ENCODE results near the gene NUDT22. TPM values are rescaled to one million over a fixed set of nuclear protein-coding genes. Genes with fewer than 3 reads are reported as not detected.

NUDT22 gene
- total RNA-seq, 1 donor = 39.0 TPM

- no peak for TF ChIP-seq CTCF (IDR thresholded peaks at IDR 0.05; ENCODE audit: insufficient read depth, low read length)
- H3K4me3 ChIP-seq (ENCODE audit: low read depth, low read length) = no peak within 1 kb of the TSS
- no peak for DNase-seq (ENCODE audit: low read depth)
These were observed 19.4 kb upstream of the NUDT22 start, which contains the start of gene FERMT3 for GRCh38 chr11:64206457-64207255. Gene FERMT3 (plus strand): TSS chr11:64206721. CDS start chr11:64207365, 644 bp downstream.

GRCh38 chr11:64207256-64208085 lies 18.6 kb upstream of the NUDT22 start:
- peak; percentile 74 for DNase-seq (ENCODE audit: low read depth)
- H3K4me3 ChIP-seq (ENCODE audit: low read depth, low read length) = peak overlapping the region; percentile 31
- no peak for TF ChIP-seq CTCF (IDR thresholded peaks at IDR 0.05; ENCODE audit: insufficient read depth, low read length)

- peak overlapping the region; percentile 13 for H3K4me3 ChIP-seq (ENCODE audit: low read depth, low read length)
- TF ChIP-seq CTCF (IDR thresholded peaks at IDR 0.05; ENCODE audit: insufficient read depth, low read length) = no peak
- no peak for DNase-seq (ENCODE audit: low read depth)
These were observed 17.8 kb upstream of the NUDT22 start for GRCh38 chr11:64208086-64208795.

- no peak for TF ChIP-seq CTCF (IDR thresholded peaks at IDR 0.05; ENCODE audit: insufficient read depth, low read length)
- H3K4me3 ChIP-seq (ENCODE audit: low read depth, low read length) = no peak overlapping the region
- DNase-seq (ENCODE audit: low read depth) = no peak
These were observed 17.1 kb upstream of the NUDT22 start for GRCh38 chr11:64208796-64209562.

- H3K4me3 ChIP-seq (ENCODE audit: low read depth, low read length) = no peak overlapping the region
- no peak for DNase-seq (ENCODE audit: low read depth)
- TF ChIP-seq CTCF (IDR thresholded peaks at IDR 0.05; ENCODE audit: insufficient read depth, low read length) = no peak
These were observed 16.6 kb upstream of the NUDT22 start for GRCh38 chr11:64209563-64209843.
